OCI-LY1 (cell line): Measurements from ENCODE around the gene RPL35A.
"Not testable (repeated sequence)": the region's sequence is repeated elsewhere in the genome, so short reads cannot be mapped to it uniquely, and the experiment has no call there.

Source experiments
- H2AFZ ChIP-seq: fragments of 200-600 bp; sonication (generic), shearing (Covaris generic); 2 replicates; pipeline ENCODE4 v1.6.0; 2014; ENCODE audit warnings: antibody characterized with exemption, mild to moderate bottlenecking, low read length
- H3F3A ChIP-seq: fragments of 200-600 bp; sonication (generic), shearing (Covaris generic); 2 replicates; pipeline ENCODE4 v1.6.0; 2014; ENCODE audit warnings: mild to moderate bottlenecking, antibody characterized with exemption, low read length, moderate library complexity; ENCODE audit not compliant: insufficient read depth
- H3K27ac ChIP-seq: fragments of 200-600 bp; sonication (generic); 2 replicates; pipeline ENCODE4 v1.5.1; 2014; ENCODE audit warnings: low read length, mixed run types, mild to moderate bottlenecking, low read depth; ENCODE audit not compliant: poor library complexity, severe bottlenecking
- H3K27me3 ChIP-seq: fragments of 200-600 bp; sonication (generic); 2 replicates; pipeline ENCODE4 v1.6.0; 2014; ENCODE audit warnings: antibody characterized with exemption, mild to moderate bottlenecking, low read length, moderate library complexity; ENCODE audit not compliant: insufficient read depth
- H3K36me3 ChIP-seq: fragments of 200-600 bp; sonication (generic); 2 replicates; pipeline ENCODE4 v1.6.1; 2014; ENCODE audit warnings: mild to moderate bottlenecking, antibody characterized with exemption, low read length, moderate library complexity, mixed read lengths; ENCODE audit not compliant: insufficient read depth
- H3K4me1 ChIP-seq: fragments of 200-600 bp; sonication (generic); 2 replicates; pipeline ENCODE4 v1.5.1; 2014; ENCODE audit warnings: mild to moderate bottlenecking, low read length, moderate library complexity; ENCODE audit not compliant: insufficient read depth, severe bottlenecking
- H3K4me2 ChIP-seq: fragments of 200-600 bp; sonication (generic), shearing (Covaris generic); 2 replicates; pipeline ENCODE4 v1.6.1; 2014; ENCODE audit warnings: low read length
- H3K4me3 ChIP-seq: fragments of 200-600 bp; sonication (generic); 2 replicates; pipeline ENCODE4 v1.5.1; 2014; ENCODE audit warnings: low read length, low read depth, mild to moderate bottlenecking, mixed read lengths; ENCODE audit not compliant: poor library complexity, severe bottlenecking
- H3K79me2 ChIP-seq: fragments of 200-600 bp; shearing (Covaris generic); 2 replicates; pipeline ENCODE4 v1.6.1; 2016; ENCODE audit warnings: mixed run types, low read length, mixed read lengths; ENCODE audit not compliant: insufficient read depth
- H3K9ac ChIP-seq: fragments of 200-600 bp; sonication (generic), shearing (Covaris generic); 2 replicates; pipeline ENCODE4 v1.6.1; 2014; ENCODE audit warnings: mild to moderate bottlenecking, low read length, mixed read lengths
- H3K9me2 ChIP-seq: fragments of 200-600 bp; sonication (generic), shearing (Covaris generic); 2 replicates; pipeline ENCODE4 v1.6.1; 2014; ENCODE audit warnings: low read depth, mild to moderate bottlenecking, low read length, mixed read lengths
- H3K9me3 ChIP-seq: fragments of 200-600 bp; shearing (Covaris generic); 2 replicates; pipeline ENCODE4 v1.6.1; 2014; ENCODE audit warnings: low read length, mixed read lengths
- H4K20me1 ChIP-seq: fragments of 200-600 bp; sonication (generic), shearing (Covaris generic); 2 replicates; pipeline ENCODE4 v1.6.0; 2016; ENCODE audit warnings: mild to moderate bottlenecking, low read length; ENCODE audit not compliant: insufficient read depth
- EZH2 ChIP-seq: fragments of 200-600 bp; sonication (generic), shearing (Covaris generic); IDR thresholded peaks from 2 replicates; pipeline ENCODE4 v1.8.0; 2017; ENCODE audit warnings: borderline replicate concordance, mixed run types, mild to moderate bottlenecking, antibody characterized with exemption, low read length, moderate library complexity, mixed read lengths
- TF ChIP-seq, protein P1 (sequence below): fragments of 200-600 bp; sonication (generic), shearing (Covaris generic); IDR thresholded peaks from 2 replicates; pipeline ENCODE4 v1.5.1; 2017; ENCODE audit warnings: mild to moderate bottlenecking, antibody characterized with exemption, low read length, moderate library complexity, mixed read lengths

Gene RPL35A

DNA sequence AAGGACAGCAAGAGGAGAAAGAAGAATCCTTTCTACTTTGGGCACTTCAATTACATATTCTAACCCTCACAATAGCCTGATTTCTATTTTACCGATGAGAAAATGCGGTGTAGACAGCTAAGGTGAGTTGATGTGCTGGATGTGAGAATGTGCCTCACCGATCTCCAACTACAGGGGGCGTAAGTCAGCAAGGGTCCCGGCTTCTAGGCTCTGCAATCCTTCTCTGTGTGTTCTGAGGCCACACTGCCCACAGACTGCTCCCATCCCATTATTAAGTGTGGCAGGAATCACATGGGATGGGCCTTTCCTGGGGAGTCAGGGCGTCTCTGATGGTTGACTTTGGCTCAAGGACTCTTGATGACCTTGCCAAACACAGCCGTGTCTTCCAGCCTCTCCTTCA is 23.6 kb upstream of the RPL35A start:
- peaks cover 4% of the 10 kb centered on the region; the same call in 1 of the 2 replicates for H3K36me3 ChIP-seq
- no peaks in the 10 kb centered on the region for H3K4me1 ChIP-seq
- H3K9ac ChIP-seq, result no peak overlapping the region
- H3K9me3 ChIP-seq, result no peaks in the 10 kb centered on the region
- no peak overlapping the region for H2AFZ ChIP-seq
- no peaks in the 10 kb centered on the region for H3K9me2 ChIP-seq
- H4K20me1 ChIP-seq, result no peaks in the 10 kb centered on the region
- H3K79me2 ChIP-seq, result no peaks in the 10 kb centered on the region
- H3K27me3 ChIP-seq, result no peaks in the 10 kb centered on the region
- TF ChIP-seq, protein P1, sequence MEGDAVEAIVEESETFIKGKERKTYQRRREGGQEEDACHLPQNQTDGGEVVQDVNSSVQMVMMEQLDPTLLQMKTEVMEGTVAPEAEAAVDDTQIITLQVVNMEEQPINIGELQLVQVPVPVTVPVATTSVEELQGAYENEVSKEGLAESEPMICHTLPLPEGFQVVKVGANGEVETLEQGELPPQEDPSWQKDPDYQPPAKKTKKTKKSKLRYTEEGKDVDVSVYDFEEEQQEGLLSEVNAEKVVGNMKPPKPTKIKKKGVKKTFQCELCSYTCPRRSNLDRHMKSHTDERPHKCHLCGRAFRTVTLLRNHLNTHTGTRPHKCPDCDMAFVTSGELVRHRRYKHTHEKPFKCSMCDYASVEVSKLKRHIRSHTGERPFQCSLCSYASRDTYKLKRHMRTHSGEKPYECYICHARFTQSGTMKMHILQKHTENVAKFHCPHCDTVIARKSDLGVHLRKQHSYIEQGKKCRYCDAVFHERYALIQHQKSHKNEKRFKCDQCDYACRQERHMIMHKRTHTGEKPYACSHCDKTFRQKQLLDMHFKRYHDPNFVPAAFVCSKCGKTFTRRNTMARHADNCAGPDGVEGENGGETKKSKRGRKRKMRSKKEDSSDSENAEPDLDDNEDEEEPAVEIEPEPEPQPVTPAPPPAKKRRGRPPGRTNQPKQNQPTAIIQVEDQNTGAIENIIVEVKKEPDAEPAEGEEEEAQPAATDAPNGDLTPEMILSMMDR, result peak; percentile 69
- TF ChIP-seq EZH2, result no peak
- H3K4me2 ChIP-seq, result no peak overlapping the region
- H3F3A ChIP-seq, result no peaks in the 10 kb centered on the region
- H3K27ac ChIP-seq, result no peak overlapping the region
- H3K4me3 ChIP-seq, result no peak overlapping the region

DNA sequence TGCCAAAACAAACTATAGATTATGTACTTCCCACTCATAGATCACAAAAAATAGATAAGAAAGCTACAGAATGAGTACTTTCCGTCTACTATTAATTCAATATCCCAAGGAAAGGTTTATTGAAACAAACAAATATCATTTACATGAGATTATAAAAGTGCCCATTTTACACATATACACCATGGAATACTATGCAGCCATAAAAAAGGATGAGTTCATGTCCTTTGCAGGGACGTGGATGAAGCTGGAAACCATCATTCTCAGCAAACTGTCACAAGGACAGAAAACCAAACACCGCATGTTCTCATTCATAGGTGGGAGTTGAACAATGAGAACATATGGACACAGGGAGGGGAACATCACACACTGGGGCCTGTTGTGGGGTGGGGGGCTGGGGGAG is 22.4 kb upstream of the RPL35A start:
- H3K9me3 ChIP-seq, H2AFZ ChIP-seq, H3K27ac ChIP-seq, H3K27me3 ChIP-seq, H3K4me2 ChIP-seq, H3K4me3 ChIP-seq, H3K9ac ChIP-seq, H3K36me3 ChIP-seq, H3K9me2 ChIP-seq, H3K4me1 ChIP-seq, H3F3A ChIP-seq, H4K20me1 ChIP-seq, H3K79me2 ChIP-seq: not testable (repeated sequence)

DNA sequence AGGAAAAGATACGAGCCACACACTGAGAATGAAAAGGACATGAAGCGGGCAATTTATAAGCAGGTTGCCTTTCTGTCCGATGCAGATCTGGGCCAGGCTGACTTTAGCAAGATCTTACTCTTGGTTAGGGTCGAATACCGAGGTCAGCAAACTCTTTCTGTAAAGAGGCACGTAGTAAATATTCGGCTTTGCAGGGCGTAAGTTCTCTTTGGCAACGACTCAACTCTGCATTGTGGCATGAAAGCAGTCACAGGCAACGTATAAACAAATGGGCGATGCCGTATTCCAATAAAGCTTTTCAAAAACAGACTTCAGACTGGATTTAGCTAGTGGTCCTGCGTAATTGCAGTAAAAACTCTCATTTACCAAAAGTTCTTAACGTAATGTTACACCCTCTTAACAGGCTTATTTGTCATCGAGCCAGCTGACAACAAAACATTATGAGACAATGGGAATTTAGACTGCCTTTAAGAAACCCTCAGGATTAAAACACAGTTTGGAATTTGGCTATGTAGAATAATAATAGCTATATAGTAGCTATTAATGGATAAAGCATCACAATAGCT is 13.1 kb upstream of the RPL35A start:
- Histone ChIP-seq H3F3A (no peaks in the 10 kb centered on the region), H4K20me1 (no peaks in the 10 kb centered on the region), H3K4me2 (no peak overlapping the region), H3K9me3 (no peaks in the 10 kb centered on the region), H3K4me1 (no peaks in the 10 kb centered on the region), H3K27ac (no peak overlapping the region), H3K9ac (no peak overlapping the region), H3K36me3 (no peaks in the 10 kb centered on the region), H3K79me2 (no peaks in the 10 kb centered on the region), H3K27me3 (no peaks in the 10 kb centered on the region), H2AFZ (no peak overlapping the region), H3K4me3 (no peak overlapping the region), H3K9me2 (no peaks in the 10 kb centered on the region)
- TF ChIP-seq EZH2, result no peak
- TF ChIP-seq, protein P1, result no peak

DNA sequence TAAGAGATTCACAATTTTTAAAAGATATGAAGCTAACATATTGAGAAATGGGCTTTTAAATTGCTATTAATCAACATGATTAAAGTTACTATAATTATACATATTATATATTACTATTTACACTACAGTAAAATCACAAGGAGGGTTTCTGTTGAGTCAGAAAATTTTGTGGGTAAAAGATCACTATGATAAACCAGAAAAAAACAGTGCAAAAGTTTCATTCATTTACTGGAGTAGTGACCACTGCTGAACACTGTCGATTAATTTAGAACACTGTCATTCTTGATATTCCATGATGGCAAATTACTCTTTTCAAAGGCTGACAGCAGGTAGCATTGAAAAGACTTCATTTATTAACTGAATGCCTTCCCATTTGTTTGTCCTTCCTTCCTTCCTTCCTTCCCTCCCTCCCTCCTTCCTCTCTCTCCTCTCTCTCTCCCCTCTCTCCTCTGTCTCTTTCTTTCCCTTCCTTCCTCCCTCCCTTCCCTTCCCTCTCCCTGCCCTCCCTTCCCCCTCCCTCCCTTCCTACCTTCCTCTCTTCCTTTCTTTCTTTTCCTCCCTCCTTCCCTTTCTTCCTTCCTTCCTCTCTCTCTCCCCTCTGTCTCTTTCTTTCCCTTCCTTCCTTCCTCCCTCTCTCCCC is 9.1 kb upstream of the RPL35A start:
- Histone ChIP-seq H3K4me3 (no peak overlapping the region), H3K9ac (no peak overlapping the region), H4K20me1 (no peaks in the 10 kb centered on the region), H3F3A (no peaks in the 10 kb centered on the region), H3K9me3 (no peaks in the 10 kb centered on the region), H3K79me2 (no peaks in the 10 kb centered on the region), H3K4me2 (no peak overlapping the region), H3K27ac (no peak overlapping the region), H3K36me3 (no peaks in the 10 kb centered on the region), H3K9me2 (no peaks in the 10 kb centered on the region), H3K27me3 (no peaks in the 10 kb centered on the region), H2AFZ (no peak overlapping the region), H3K4me1 (no peaks in the 10 kb centered on the region)
- TF ChIP-seq EZH2, result no peak
- TF ChIP-seq, protein P1, result no peak
